OCI-LY7 (cell line): ENCODE data around the gene ABHD17A.

Experiments used
- CTCF ChIP-seq: fragments of 200-600 bp; sonication (generic); conservative IDR thresholded peaks from 2 replicates; pipeline ENCODE4 v1.5.1; 2014; ENCODE audit warnings: mild to moderate bottlenecking, antibody characterized with exemption, low read length, moderate library complexity, mixed read lengths
- EZH2phosphoT487 ChIP-seq: fragments of 200-600 bp; sonication (generic); IDR thresholded peaks from 2 replicates; pipeline ENCODE4 v1.6.1; 2018; ENCODE audit warnings: low read depth, borderline replicate concordance, mild to moderate bottlenecking, mixed run types, antibody characterized with exemption, low read length, moderate library complexity, mixed read lengths

- TF ChIP-seq CTCF (no peak), EZH2phosphoT487 (no peak)
These were observed 10.6 kb downstream of the ABHD17A start for GRCh38 chr19:1874554-1875185.
